Measurements from ENCODE around the gene GRIK3.

The GRIK3 gene

GRCh38 chr1:36981126-36981525 lies 53.2 kb downstream of the GRIK3 start:
- no peak for DNase-seq (ENCODE audit: low spot score)

- no peak for DNase-seq (ENCODE audit: low spot score)
Observed at GRCh38 chr1:36977731-36978406, 56.4 kb downstream of the GRIK3 start.

- DNase-seq (ENCODE audit: low spot score) = no peak
Observed at GRCh38 chr1:36975642-36976041, 58.7 kb downstream of the GRIK3 start.

GRCh38 chr1:36973056-36973455 lies 61.3 kb downstream of the GRIK3 start:
- no peak for DNase-seq (ENCODE audit: low spot score)

GRCh38 chr1:36971852-36972618 lies 62.3 kb downstream of the GRIK3 start:
- DNase-seq (ENCODE audit: low spot score) = no peak

- no peak for DNase-seq (ENCODE audit: low spot score)
Observed at GRCh38 chr1:36968730-36969129, 65.6 kb downstream of the GRIK3 start.

- peak; percentile 42 for DNase-seq (ENCODE audit: low spot score)
Observed at GRCh38 chr1:36966242-36966641, 68.1 kb downstream of the GRIK3 start.

GRCh38 chr1:36965275-36966159 lies 68.8 kb downstream of the GRIK3 start:
- DNase-seq (ENCODE audit: low spot score) = no peak

GRCh38 chr1:36964830-36965229 lies 69.5 kb downstream of the GRIK3 start:
- DNase-seq (ENCODE audit: low spot score) = no peak

- no peak for DNase-seq (ENCODE audit: low spot score)
Observed at GRCh38 chr1:36963006-36963405, 71.3 kb downstream of the GRIK3 start.

- DNase-seq (ENCODE audit: low spot score) = no peak
Observed at GRCh38 chr1:36961062-36961615, 73.2 kb downstream of the GRIK3 start.

GRCh38 chr1:36956570-36956969 lies 77.7 kb downstream of the GRIK3 start:
- no peak for DNase-seq (ENCODE audit: low spot score)

- peak; percentile 89 for DNase-seq (ENCODE audit: low spot score)
Observed at GRCh38 chr1:36955016-36955415, 79.3 kb downstream of the GRIK3 start.

- no peak for DNase-seq (ENCODE audit: low spot score)
Observed at GRCh38 chr1:36953061-36953460, 81.3 kb downstream of the GRIK3 start.

GRCh38 chr1:36951761-36952160 lies 82.6 kb downstream of the GRIK3 start:
- DNase-seq (ENCODE audit: low spot score) = peak; percentile 26

- DNase-seq (ENCODE audit: low spot score) = no peak
Observed at GRCh38 chr1:36951292-36951750, 83.0 kb downstream of the GRIK3 start.

- DNase-seq (ENCODE audit: low spot score) = peak; percentile 95
Observed at GRCh38 chr1:36950604-36951291, 83.6 kb downstream of the GRIK3 start.

GRCh38 chr1:36948606-36949005 lies 85.7 kb downstream of the GRIK3 start:
- no peak for DNase-seq (ENCODE audit: low spot score)

GRCh38 chr1:36948147-36948546 lies 86.2 kb downstream of the GRIK3 start:
- no peak for DNase-seq (ENCODE audit: low spot score)

- no peak for DNase-seq (ENCODE audit: low spot score)
Observed at GRCh38 chr1:36947384-36947783, 86.9 kb downstream of the GRIK3 start.

- DNase-seq (ENCODE audit: low spot score) = no peak
Observed at GRCh38 chr1:36944883-36945282, 89.4 kb downstream of the GRIK3 start.

- DNase-seq (ENCODE audit: low spot score) = no peak
Observed at GRCh38 chr1:36942148-36942547, 92.2 kb downstream of the GRIK3 start.
